ENCODE results near the gene KRT34. TPM values are rescaled to one million over a fixed set of nuclear protein-coding genes. Genes with fewer than 3 reads are reported as not detected.
"Not testable (repeated sequence)": the region's sequence is repeated elsewhere in the genome, so short reads cannot be mapped to it uniquely, and the experiment has no call there.

KRT34 gene
- total RNA-seq, result not detected

DNA sequence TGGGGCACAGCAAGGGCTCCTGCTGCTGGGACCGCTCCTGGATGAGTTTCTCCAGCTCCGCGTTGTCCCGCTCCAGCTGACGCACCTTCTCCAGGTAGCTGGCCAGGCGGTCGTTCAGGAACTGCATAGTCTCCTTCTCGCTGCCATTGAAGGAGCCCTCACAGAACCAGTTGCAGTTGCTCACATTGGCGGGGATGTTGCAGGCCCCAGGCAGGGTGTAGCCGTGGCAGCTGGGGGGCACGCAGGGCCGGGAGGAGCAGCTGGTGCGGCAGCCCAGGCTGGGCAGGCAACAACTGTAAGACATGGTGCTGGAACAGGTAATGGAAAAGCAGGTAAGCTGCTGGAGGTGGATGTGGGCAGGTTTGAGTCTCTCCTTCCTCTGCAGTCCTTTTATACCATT is at the start of gene KRT34:
Gene KRT34, minus strand, starts transcription at position 364 of the 400 bp plus-strand sequence. Its CDS starts 60 bp downstream, at position 304.
- CTCF ChIA-PET; H3K9me3 Mint-ChIP-seq; H3K27ac Mint-ChIP-seq; DNase-seq; H3K36me3 Mint-ChIP-seq (ENCODE audit: low read depth); H3K4me1 Mint-ChIP-seq; POLR2A ChIA-PET; H3K4me3 Mint-ChIP-seq; H3K27me3 Mint-ChIP-seq: not testable (repeated sequence)

GRCh38 chr17:41430376-41430775 is 48.3 kb upstream of the KRT34 start:
- H3K27ac Mint-ChIP-seq; CTCF ChIA-PET; H3K27me3 Mint-ChIP-seq; H3K36me3 Mint-ChIP-seq (ENCODE audit: low read depth); DNase-seq; H3K9me3 Mint-ChIP-seq; POLR2A ChIA-PET; H3K4me1 Mint-ChIP-seq; H3K4me3 Mint-ChIP-seq: not testable (repeated sequence)

GRCh38 chr17:41429667-41430066 is 47.6 kb upstream of the KRT34 start:
- H3K27ac Mint-ChIP-seq, result no peak overlapping the region
- H3K36me3 Mint-ChIP-seq (ENCODE audit: low read depth), result no peaks in the 10 kb centered on the region
- no peak overlapping the region for H3K4me3 Mint-ChIP-seq
- H3K27me3 Mint-ChIP-seq, result peaks cover 2% of the 10 kb centered on the region
- DNase-seq, result no peak
- ChIA-PET POLR2A (no interaction called here), CTCF (no interaction called here)
- no peaks in the 10 kb centered on the region for H3K9me3 Mint-ChIP-seq
- no peaks in the 10 kb centered on the region for H3K4me1 Mint-ChIP-seq

DNA sequence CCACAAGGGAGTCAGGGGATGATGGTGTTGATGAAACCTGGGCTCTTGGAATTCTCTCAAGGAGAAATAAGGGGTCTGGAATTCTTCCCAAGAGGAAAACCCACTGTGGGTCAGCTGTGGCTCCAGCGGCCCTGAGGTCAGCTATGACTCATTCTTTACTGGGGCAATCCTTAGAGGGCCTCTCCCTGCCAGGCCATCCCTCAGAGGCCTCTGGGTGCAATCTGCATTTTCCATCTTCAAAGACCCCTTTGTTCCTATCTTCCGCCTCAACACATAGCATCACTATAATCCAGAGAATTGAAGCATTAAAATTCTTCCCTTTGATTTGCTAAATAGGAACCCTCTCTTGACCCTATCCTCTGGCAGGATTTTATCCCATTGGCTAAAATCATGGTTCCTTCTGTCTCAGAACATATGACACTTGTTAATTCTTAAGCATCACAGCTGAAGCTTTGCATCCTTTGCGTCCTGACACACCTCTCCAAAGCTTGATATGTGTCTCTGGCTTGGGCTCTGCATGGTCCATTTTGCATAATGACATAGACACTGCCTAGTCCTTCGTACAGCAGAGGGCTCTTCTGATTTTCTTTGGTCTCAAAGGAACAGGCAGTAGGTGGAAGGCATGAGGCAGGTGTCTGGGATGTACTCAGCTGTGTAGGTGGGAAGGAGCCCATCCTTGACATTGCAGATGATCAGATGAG is 46.6 kb upstream of the KRT34 start:
- Mint-ChIP-seq H3K27ac (no peak overlapping the region), H3K36me3 (ENCODE audit: low read depth) (no peaks in the 10 kb centered on the region), H3K4me1 (no peaks in the 10 kb centered on the region), H3K9me3 (no peaks in the 10 kb centered on the region), H3K27me3 (peaks cover 2% of the 10 kb centered on the region), H3K4me3 (no peak overlapping the region)
- ChIA-PET POLR2A (no interaction called here), CTCF (no interaction called here)
- DNase-seq, result no peak

DNA sequence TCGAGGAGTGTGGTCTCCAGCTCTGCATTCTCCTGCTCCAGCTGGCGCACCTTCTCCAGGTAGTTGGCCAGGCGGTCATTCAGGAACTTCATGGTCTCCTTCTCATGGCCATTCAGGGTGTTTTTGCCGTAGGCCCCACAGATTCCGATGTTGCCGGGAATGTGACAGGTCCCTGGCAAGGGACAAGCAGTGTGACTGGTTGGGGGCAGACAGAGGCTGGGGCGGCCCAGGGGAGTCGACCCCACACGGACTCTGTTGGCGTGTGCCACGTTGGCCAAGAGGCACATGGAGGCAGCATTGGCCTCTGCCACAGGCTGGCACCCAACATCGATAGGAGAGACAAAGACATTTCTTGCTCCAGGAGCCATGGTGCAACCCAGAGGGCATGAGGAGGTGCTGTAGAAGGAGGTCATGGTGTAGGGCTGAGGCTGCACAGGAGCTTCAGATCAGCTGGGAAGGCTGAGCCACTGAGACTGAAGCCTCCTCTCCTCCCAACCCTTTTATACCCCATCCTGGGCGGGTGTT is 42.1 kb upstream of the KRT34 start, which contains the start of gene KRT37:
Gene KRT37, minus strand, starts transcription at position 475 of the 525 bp plus-strand sequence. Its CDS starts 62 bp downstream, at position 413.
- Mint-ChIP-seq H3K4me3 (no peak within 1 kb of the TSS), H3K4me1 (no peaks in the 10 kb centered on the region)

GRCh38 chr17:41422586-41422985 is 40.5 kb upstream of the KRT34 start:
- DNase-seq; H3K4me3 Mint-ChIP-seq; H3K36me3 Mint-ChIP-seq (ENCODE audit: low read depth); H3K27me3 Mint-ChIP-seq; POLR2A ChIA-PET; H3K9me3 Mint-ChIP-seq; H3K4me1 Mint-ChIP-seq; H3K27ac Mint-ChIP-seq; CTCF ChIA-PET: not testable (repeated sequence)

More for the DNA sequence above, 42.1 kb upstream of the KRT34 start, which contains the start of gene KRT37:
- no peak within 1 kb of the TSS for H3K27ac Mint-ChIP-seq
- no peaks in the 10 kb centered on the region for H3K27me3 Mint-ChIP-seq
- no peaks in the 10 kb centered on the region for H3K9me3 Mint-ChIP-seq
- POLR2A ChIA-PET, result no interaction called here
- H3K36me3 Mint-ChIP-seq (ENCODE audit: low read depth), result no peaks in the 10 kb centered on the region
- CTCF ChIA-PET, result no interaction called here
- no peak for DNase-seq

DNA sequence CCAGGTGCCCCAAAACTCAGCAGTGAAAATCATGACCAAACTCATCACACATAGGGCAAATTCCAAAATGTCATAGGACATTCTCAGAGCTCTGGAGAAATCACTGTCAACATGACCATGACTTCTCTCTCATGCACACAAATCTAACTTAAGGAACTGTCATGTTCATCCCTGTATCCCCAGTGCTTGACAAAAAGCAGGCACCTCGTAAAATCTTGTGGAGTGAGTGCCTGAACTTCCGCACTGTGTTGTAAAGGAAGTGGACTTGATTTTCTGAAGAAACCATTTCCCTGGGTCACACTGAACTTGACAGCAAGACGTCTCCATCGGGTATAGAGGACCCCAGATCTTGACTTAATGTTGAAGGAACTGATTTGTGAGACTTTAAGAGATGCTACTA is 39.5 kb upstream of the KRT34 start:
- Mint-ChIP-seq H3K4me3 (no peak overlapping the region), H3K36me3 (ENCODE audit: low read depth) (no peaks in the 10 kb centered on the region), H3K9me3 (no peaks in the 10 kb centered on the region), H3K27me3 (no peaks in the 10 kb centered on the region), H3K4me1 (no peaks in the 10 kb centered on the region), H3K27ac (no peak overlapping the region)
- POLR2A ChIA-PET, result no interaction called here
- CTCF ChIA-PET, result no interaction called here
- DNase-seq, result no peak

DNA sequence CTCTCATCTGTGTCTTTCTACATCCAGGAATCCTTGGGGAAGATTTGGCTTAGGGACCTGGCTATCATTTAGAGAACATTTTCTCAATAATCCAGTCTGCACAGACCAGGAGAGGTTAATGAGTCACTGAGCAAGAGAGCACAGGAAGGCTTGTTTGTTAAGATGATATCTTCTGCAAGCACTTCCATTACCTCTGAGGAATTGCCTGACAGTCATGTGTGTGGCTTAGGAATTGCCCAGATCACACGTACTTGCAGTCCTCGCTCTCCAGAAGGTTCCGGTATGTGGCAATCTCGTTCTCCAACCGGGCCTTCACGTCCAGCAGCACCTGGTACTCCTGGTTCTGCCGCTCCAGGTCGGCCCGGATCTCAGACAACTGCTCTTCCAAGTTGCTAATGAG is 39.0 kb upstream of the KRT34 start:
- ChIA-PET CTCF (no interaction called here), POLR2A (no interaction called here)
- Mint-ChIP-seq H3K4me3 (no peak overlapping the region), H3K27me3 (no peaks in the 10 kb centered on the region), H3K36me3 (ENCODE audit: low read depth) (no peaks in the 10 kb centered on the region), H3K27ac (no peak overlapping the region), H3K4me1 (no peaks in the 10 kb centered on the region), H3K9me3 (no peaks in the 10 kb centered on the region)
- no peak for DNase-seq

DNA sequence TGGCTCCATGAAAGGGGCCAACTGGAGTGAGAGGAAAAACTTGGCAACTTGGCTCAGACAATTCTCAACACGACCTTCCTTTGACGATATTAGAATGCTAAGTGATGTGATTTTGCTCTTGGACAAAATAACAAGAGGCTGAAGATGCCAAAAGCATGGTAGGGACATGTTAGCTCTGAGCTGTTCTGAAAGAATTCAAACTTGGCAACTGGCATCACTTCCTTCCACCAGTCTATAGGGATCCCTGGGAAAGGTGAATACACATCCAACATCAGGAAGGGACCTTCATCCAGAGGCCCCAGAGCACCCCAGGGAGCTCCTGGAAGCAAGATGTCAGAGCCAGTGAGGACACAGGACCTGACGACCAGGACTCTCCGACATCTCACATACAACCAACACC is 38.0 kb upstream of the KRT34 start:
- Mint-ChIP-seq H3K27ac (no peak overlapping the region), H3K9me3 (no peaks in the 10 kb centered on the region), H3K4me1 (no peaks in the 10 kb centered on the region), H3K27me3 (no peaks in the 10 kb centered on the region), H3K4me3 (no peak overlapping the region), H3K36me3 (ENCODE audit: low read depth) (no peaks in the 10 kb centered on the region)
- CTCF ChIA-PET, result no interaction called here
- no peak for DNase-seq
- POLR2A ChIA-PET, result no interaction called here

- no peaks in the 10 kb centered on the region for H3K9me3 Mint-ChIP-seq
- POLR2A ChIA-PET, result no interaction called here
- H3K4me3 Mint-ChIP-seq, result no peak overlapping the region
- H3K4me1 Mint-ChIP-seq, result no peaks in the 10 kb centered on the region
- CTCF ChIA-PET, result no interaction called here
- H3K27me3 Mint-ChIP-seq, result no peaks in the 10 kb centered on the region
- H3K36me3 Mint-ChIP-seq (ENCODE audit: low read depth), result no peaks in the 10 kb centered on the region
- no peak overlapping the region for H3K27ac Mint-ChIP-seq
- DNase-seq, result no peak
Measured at GRCh38 chr17:41419716-41420115, 37.6 kb upstream of the KRT34 start.

- H3K4me1 Mint-ChIP-seq, result no peaks in the 10 kb centered on the region
- CTCF ChIA-PET, result interaction anchor here (1.0 to 1.4 kb wide), 3 partner anchors 15 to 110 kb away, joined by 3 to 4 read pairs (median 3); partner anchors contain the start of gene KRTAP16-1
Measured at GRCh38 chr17:41418116-41418860, 36.2 kb upstream of the KRT34 start.

GRCh38 chr17:41417576-41418015 is 35.5 kb upstream of the KRT34 start:
- ChIA-PET POLR2A (interaction anchor here (0.8 kb wide), 1 partner anchor 10 kb away, joined by 3 read pairs; no protein-coding TSS in a partner anchor), CTCF (interaction anchor here (1.0 to 1.4 kb wide), 3 partner anchors 14 to 109 kb away, joined by 3 to 4 read pairs (median 3); partner anchors contain the start of gene KRTAP16-1)
- Mint-ChIP-seq H3K36me3 (ENCODE audit: low read depth) (no peaks in the 10 kb centered on the region), H3K9me3 (no peaks in the 10 kb centered on the region), H3K27me3 (no peaks in the 10 kb centered on the region), H3K4me1 (no peaks in the 10 kb centered on the region), H3K27ac (no peak overlapping the region), H3K4me3 (no peak overlapping the region)
- DNase-seq, result no peak

More at GRCh38 chr17:41418116-41418860, 36.2 kb upstream of the KRT34 start:
- Mint-ChIP-seq H3K27me3 (no peaks in the 10 kb centered on the region), H3K36me3 (ENCODE audit: low read depth) (no peaks in the 10 kb centered on the region), H3K4me3 (no peak overlapping the region), H3K27ac (no peak overlapping the region), H3K9me3 (no peaks in the 10 kb centered on the region)
- POLR2A ChIA-PET, result no interaction called here
- no peak for DNase-seq

GRCh38 chr17:41417127-41417526 is 35.0 kb upstream of the KRT34 start:
- Mint-ChIP-seq H3K36me3 (ENCODE audit: low read depth) (no peaks in the 10 kb centered on the region), H3K4me3 (no peak overlapping the region), H3K9me3 (no peaks in the 10 kb centered on the region), H3K4me1 (no peaks in the 10 kb centered on the region), H3K27me3 (no peaks in the 10 kb centered on the region), H3K27ac (no peak overlapping the region)
- no peak for DNase-seq
- CTCF ChIA-PET, result interaction anchor here (1.0 to 1.4 kb wide), 3 partner anchors 13 to 108 kb away, joined by 3 to 4 read pairs (median 3); partner anchors contain the start of gene KRTAP16-1
- POLR2A ChIA-PET, result interaction anchor here (0.8 kb wide), 1 partner anchor 9 kb away, joined by 3 read pairs; no protein-coding TSS in a partner anchor
